HEK293 (cell line): Measurements from ENCODE around the gene RNASE4.

Source experiments
- CTCF ChIA-PET: fragments of 350-600 bp; formaldehyde crosslinking; extraction: SDS; loops from one replicate; lab custom pipeline; 2021; ENCODE audit warnings: antibody characterized with exemption; lab: Yijun Ruan, JAX
- POLR2A ChIA-PET: fragments of 300-600 bp; formaldehyde crosslinking; extraction: SDS; loops from one replicate; lab custom pipeline; 2020; ENCODE audit warnings: antibody characterized with exemption, inconsistent platforms; lab: Yijun Ruan, JAX
- H3K27ac ChIP-seq: fragments of 200-500 bp; sonication (Bioruptor generic); 2 replicates; pipeline ENCODE4 v1.5.1; 2014; ENCODE audit warnings: low read depth, low read length, control low read depth, inconsistent platforms; ENCODE audit errors: extremely low read depth
- H3K36me3 ChIP-seq, 2 experiments: fragments of 200-500 bp in 1 of 2; sonication (Bioruptor generic) in 1 of 2; 1 replicate in 1 of 2; 2 replicates in 1 of 2; pipeline ENCODE4 v1.5.1; 2014 to 2017; ENCODE audit warnings: inconsistent platforms in 2 of 2, low read length in 2 of 2; ENCODE audit not compliant: control insufficient read depth in 2 of 2, insufficient read depth in 1 of 2
- H3K4me1 ChIP-seq: fragments of 200-500 bp; sonication (Bioruptor generic); 2 replicates; pipeline ENCODE4 v1.5.1; 2014; ENCODE audit warnings: mild to moderate bottlenecking, low read length, inconsistent platforms; ENCODE audit not compliant: control insufficient read depth, insufficient read depth
- H3K4me3 ChIP-seq: 2 replicates; pipeline ENCODE4 v1.5.1; 2011; ENCODE audit warnings: low read depth, mild to moderate bottlenecking, control low read depth, low read length, moderate library complexity
- H3K9me3 ChIP-seq: fragments of 200-500 bp; sonication (Bioruptor generic); 2 replicates; pipeline ENCODE4 v1.5.1; 2014; ENCODE audit warnings: low read depth, low read length, inconsistent platforms; ENCODE audit not compliant: control insufficient read depth, insufficient read depth
- FEZF1 ChIP-seq: fragments of 450-650 bp; formaldehyde crosslinking; IDR thresholded peaks from 2 replicates; pipeline ENCODE4 v1.5.1; 2016; ENCODE audit warnings: missing biosample characterization, missing genetic modification characterization
- GFI1B ChIP-seq: fragments of 450-650 bp; formaldehyde crosslinking; IDR thresholded peaks from 2 replicates; pipeline ENCODE4 v1.5.1; 2016; ENCODE audit warnings: missing biosample characterization, missing genetic modification characterization
- KLF9 ChIP-seq: fragments of 450-650 bp; formaldehyde crosslinking; IDR thresholded peaks from 2 replicates; pipeline ENCODE4 v1.5.1; 2016; ENCODE audit warnings: missing biosample characterization, missing genetic modification characterization, low read depth
- MYNN ChIP-seq: fragments of 450-650 bp; formaldehyde crosslinking; IDR thresholded peaks from 2 replicates; pipeline ENCODE4 v1.5.1; 2016; ENCODE audit warnings: missing biosample characterization, missing genetic modification characterization, borderline replicate concordance
- MZF1 ChIP-seq: fragments of 450-650 bp; formaldehyde crosslinking; IDR thresholded peaks from 2 replicates; pipeline ENCODE4 v1.5.1; 2017; ENCODE audit warnings: missing biosample characterization, missing genetic modification characterization, borderline replicate concordance
- RBAK ChIP-seq: fragments of 450-650 bp; formaldehyde crosslinking; IDR thresholded peaks from 2 replicates; pipeline ENCODE4 v1.5.1; 2016; ENCODE audit warnings: missing biosample characterization, missing genetic modification characterization
- SALL2 ChIP-seq: fragments of 450-650 bp; formaldehyde crosslinking; IDR thresholded peaks from 2 replicates; pipeline ENCODE4 v1.5.0; 2017; ENCODE audit warnings: missing biosample characterization, mild to moderate bottlenecking, missing genetic modification characterization, borderline replicate concordance
- SCRT2 ChIP-seq: fragments of 450-650 bp; formaldehyde crosslinking; IDR thresholded peaks from 2 replicates; pipeline ENCODE4 v1.5.1; 2016; ENCODE audit warnings: missing biosample characterization, missing genetic modification characterization
- SP3 ChIP-seq: fragments of 450-650 bp; formaldehyde crosslinking; IDR thresholded peaks from 2 replicates; pipeline ENCODE4 v1.5.1; 2016; ENCODE audit warnings: missing biosample characterization, missing genetic modification characterization
- ZBTB17 ChIP-seq: fragments of 450-650 bp; formaldehyde crosslinking; IDR thresholded peaks from 2 replicates; pipeline ENCODE4 v1.5.1; 2016; ENCODE audit warnings: missing biosample characterization, missing genetic modification characterization
- ZBTB20 ChIP-seq: fragments of 450-650 bp; formaldehyde crosslinking; IDR thresholded peaks from 2 replicates; pipeline ENCODE4 v1.5.1; 2016; ENCODE audit warnings: missing biosample characterization, missing genetic modification characterization
- ZEB2 ChIP-seq: fragments of 450-650 bp; formaldehyde crosslinking; IDR thresholded peaks from 2 replicates; pipeline ENCODE4 v1.5.1; 2016; ENCODE audit warnings: missing biosample characterization, missing genetic modification characterization
- ZIC2 ChIP-seq: fragments of 450-650 bp; formaldehyde crosslinking; IDR thresholded peaks from 2 replicates; pipeline ENCODE4 v1.5.1; 2016; ENCODE audit warnings: missing biosample characterization, missing genetic modification characterization
- ZNF184 ChIP-seq: fragments of 450-650 bp; IDR thresholded peaks from 2 replicates; pipeline ENCODE4 v1.5.1; 2018; ENCODE audit warnings: missing biosample characterization, mild to moderate bottlenecking, missing genetic modification characterization
- ZNF214 ChIP-seq: fragments of 450-650 bp; formaldehyde crosslinking; IDR thresholded peaks from 2 replicates; pipeline ENCODE4 v1.5.1; 2017; ENCODE audit warnings: missing biosample characterization, mild to moderate bottlenecking, missing genetic modification characterization, borderline replicate concordance
- ZNF292 ChIP-seq: fragments of 450-650 bp; formaldehyde crosslinking; IDR thresholded peaks from 2 replicates; pipeline ENCODE4 v1.5.1; 2016; ENCODE audit warnings: low read depth, missing biosample characterization, missing genetic modification characterization, borderline replicate concordance
- ZNF302 ChIP-seq: fragments of 450-650 bp; formaldehyde crosslinking; IDR thresholded peaks from 2 replicates; pipeline ENCODE4 v1.5.1; 2016; ENCODE audit warnings: missing biosample characterization, missing genetic modification characterization, low read depth
- ZNF311 ChIP-seq: fragments of 450-650 bp; formaldehyde crosslinking; IDR thresholded peaks from 2 replicates; pipeline ENCODE4 v1.5.1; 2017; ENCODE audit warnings: missing biosample characterization, missing genetic modification characterization, borderline replicate concordance
- ZNF394 ChIP-seq: fragments of 450-650 bp; formaldehyde crosslinking; IDR thresholded peaks from 2 replicates; pipeline ENCODE4 v1.5.1; 2016; ENCODE audit warnings: missing biosample characterization, missing genetic modification characterization, mild to moderate bottlenecking, moderate library complexity, borderline replicate concordance
- ZNF544 ChIP-seq: fragments of 450-650 bp; formaldehyde crosslinking; IDR thresholded peaks from 2 replicates; pipeline ENCODE4 v1.5.0; 2017; ENCODE audit warnings: missing biosample characterization, missing genetic modification characterization
- ZNF600 ChIP-seq: fragments of 450-650 bp; formaldehyde crosslinking; IDR thresholded peaks from 2 replicates; pipeline ENCODE4 v1.5.1; 2016; ENCODE audit warnings: missing biosample characterization, missing genetic modification characterization
- ZNF629 ChIP-seq: fragments of 450-650 bp; formaldehyde crosslinking; IDR thresholded peaks from 2 replicates; pipeline ENCODE4 v1.5.1; 2017; ENCODE audit warnings: missing biosample characterization, missing genetic modification characterization
- ZNF658 ChIP-seq: fragments of 450-650 bp; formaldehyde crosslinking; IDR thresholded peaks from 2 replicates; pipeline ENCODE4; 2016; ENCODE audit warnings: missing biosample characterization, missing genetic modification characterization
- ZNF747 ChIP-seq: fragments of 450-650 bp; formaldehyde crosslinking; IDR thresholded peaks from 2 replicates; pipeline ENCODE4 v1.5.1; 2016; ENCODE audit warnings: missing biosample characterization, missing genetic modification characterization
- TF ChIP-seq, protein P1 (sequence below): fragments of 450-650 bp; formaldehyde crosslinking; IDR thresholded peaks from 2 replicates; pipeline ENCODE4 v1.5.1; 2016; ENCODE audit warnings: missing biosample characterization, missing genetic modification characterization
- TF ChIP-seq, protein P2 (sequence below): fragments of 450-650 bp; formaldehyde crosslinking; IDR thresholded peaks from 2 replicates; pipeline ENCODE4 v1.5.1; 2017; ENCODE audit warnings: missing biosample characterization, missing genetic modification characterization

The RNASE4 gene

GRCh38 chr14:20711685-20712084 is 27.3 kb downstream of the RNASE4 start:
- H3K4me3 ChIP-seq: no peak overlapping the region
- no peak for TF ChIP-seq MYNN
- no peak for TF ChIP-seq MZF1
- TF ChIP-seq, all 188 proteins: peak for 0
- no peak overlapping the region for H3K27ac ChIP-seq
- ChIA-PET POLR2A (no interaction called here), CTCF (interaction anchor here (1.0 to 1.4 kb wide), 3 partner anchors 13 to 146 kb away, joined by 5 to 6 read pairs (median 5); no protein-coding TSS in a partner anchor)
- H3K36me3 ChIP-seq: no peaks in the 10 kb centered on the region
- H3K4me1 ChIP-seq: no peaks in the 10 kb centered on the region; the same call in 1 of the 2 replicates
- no peaks in the 10 kb centered on the region for H3K9me3 ChIP-seq

DNA sequence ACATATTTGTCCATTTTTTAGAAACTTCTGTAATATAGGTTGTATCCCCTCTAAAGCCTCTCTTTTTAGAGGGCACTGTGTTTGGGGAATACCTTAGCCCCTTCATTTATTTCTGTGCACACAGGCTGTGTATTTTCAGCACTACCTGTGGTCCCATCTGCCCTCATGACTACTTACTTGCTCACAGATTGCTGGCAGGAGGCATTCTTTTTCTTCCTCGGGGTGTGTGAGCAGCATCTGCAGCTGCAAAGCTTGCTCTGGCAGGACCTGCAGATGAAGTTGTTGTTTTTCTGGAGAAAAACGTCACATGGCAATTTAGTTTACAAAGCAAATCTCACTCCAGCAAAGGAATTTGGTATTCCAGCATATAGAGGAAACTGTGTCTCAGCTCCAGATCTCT is 28.5 kb downstream of the RNASE4 start:
- POLR2A ChIA-PET: no interaction called here
- H3K9me3 ChIP-seq: no peaks in the 10 kb centered on the region
- H3K27ac ChIP-seq: no peak overlapping the region
- no peaks in the 10 kb centered on the region for H3K4me1 ChIP-seq
- H3K36me3 ChIP-seq: no peaks in the 10 kb centered on the region
- H3K4me3 ChIP-seq: no peak overlapping the region
- TF ChIP-seq ZNF214 (tag by site-specific recombination): no peak
- no peak for TF ChIP-seq ZNF544 (tag by site-specific recombination)
- no peak for TF ChIP-seq ZNF658 (tag by site-specific recombination)
- no peak for TF ChIP-seq GFI1B (tag by site-specific recombination)
- TF ChIP-seq ZNF311 (tag by site-specific recombination): no peak
- TF ChIP-seq ZBTB20: no peak
- TF ChIP-seq ZNF629 (tag by site-specific recombination): no peak
- TF ChIP-seq ZNF600: no peak
- TF ChIP-seq, protein P1, sequence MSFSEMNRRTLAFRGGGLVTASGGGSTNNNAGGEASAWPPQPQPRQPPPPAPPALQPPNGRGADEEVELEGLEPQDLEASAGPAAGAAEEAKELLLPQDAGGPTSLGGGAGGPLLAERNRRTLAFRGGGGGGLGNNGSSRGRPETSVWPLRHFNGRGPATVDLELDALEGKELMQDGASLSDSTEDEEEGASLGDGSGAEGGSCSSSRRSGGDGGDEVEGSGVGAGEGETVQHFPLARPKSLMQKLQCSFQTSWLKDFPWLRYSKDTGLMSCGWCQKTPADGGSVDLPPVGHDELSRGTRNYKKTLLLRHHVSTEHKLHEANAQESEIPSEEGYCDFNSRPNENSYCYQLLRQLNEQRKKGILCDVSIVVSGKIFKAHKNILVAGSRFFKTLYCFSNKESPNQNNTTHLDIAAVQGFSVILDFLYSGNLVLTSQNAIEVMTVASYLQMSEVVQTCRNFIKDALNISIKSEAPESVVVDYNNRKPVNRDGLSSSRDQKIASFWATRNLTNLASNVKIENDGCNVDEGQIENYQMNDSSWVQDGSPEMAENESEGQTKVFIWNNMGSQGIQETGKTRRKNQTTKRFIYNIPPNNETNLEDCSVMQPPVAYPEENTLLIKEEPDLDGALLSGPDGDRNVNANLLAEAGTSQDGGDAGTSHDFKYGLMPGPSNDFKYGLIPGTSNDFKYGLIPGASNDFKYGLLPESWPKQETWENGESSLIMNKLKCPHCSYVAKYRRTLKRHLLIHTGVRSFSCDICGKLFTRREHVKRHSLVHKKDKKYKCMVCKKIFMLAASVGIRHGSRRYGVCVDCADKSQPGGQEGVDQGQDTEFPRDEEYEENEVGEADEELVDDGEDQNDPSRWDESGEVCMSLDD (tag by site-specific recombination): no peak
- TF ChIP-seq RBAK (tag by site-specific recombination): no peak
- TF ChIP-seq ZNF184 (tag by site-specific recombination): no peak
- TF ChIP-seq SALL2: no peak
- TF ChIP-seq ZNF292 (tag by site-specific recombination): no peak
- no peak for TF ChIP-seq ZNF747 (tag by site-specific recombination)
- TF ChIP-seq SP3 (tag by site-specific recombination): no peak
- CTCF ChIA-PET: no interaction called here

- Histone ChIP-seq H3K36me3 (no peaks in the 10 kb centered on the region), H3K9me3 (no peaks in the 10 kb centered on the region), H3K4me1 (no peaks in the 10 kb centered on the region), H3K4me3 (no peak overlapping the region), H3K27ac (no peak overlapping the region)
- ChIA-PET POLR2A (no interaction called here), CTCF (no interaction called here)
- TF ChIP-seq FEZF1 (tag by site-specific recombination) (peak; percentile 76), ZIC2 (tag by site-specific recombination) (peak; percentile 70), SCRT2 (peak; percentile 75), ZNF394 (tag by site-specific recombination) (peak; percentile 72), ZEB2 (tag by site-specific recombination) (peak; percentile 63), KLF9 (tag by site-specific recombination) (no peak), ZNF302 (no peak), ZBTB17 (tag by site-specific recombination) (0 out of 2 replicates have a peak, but pooled peaks have one; percentile 29)
- TF ChIP-seq, protein P2, sequence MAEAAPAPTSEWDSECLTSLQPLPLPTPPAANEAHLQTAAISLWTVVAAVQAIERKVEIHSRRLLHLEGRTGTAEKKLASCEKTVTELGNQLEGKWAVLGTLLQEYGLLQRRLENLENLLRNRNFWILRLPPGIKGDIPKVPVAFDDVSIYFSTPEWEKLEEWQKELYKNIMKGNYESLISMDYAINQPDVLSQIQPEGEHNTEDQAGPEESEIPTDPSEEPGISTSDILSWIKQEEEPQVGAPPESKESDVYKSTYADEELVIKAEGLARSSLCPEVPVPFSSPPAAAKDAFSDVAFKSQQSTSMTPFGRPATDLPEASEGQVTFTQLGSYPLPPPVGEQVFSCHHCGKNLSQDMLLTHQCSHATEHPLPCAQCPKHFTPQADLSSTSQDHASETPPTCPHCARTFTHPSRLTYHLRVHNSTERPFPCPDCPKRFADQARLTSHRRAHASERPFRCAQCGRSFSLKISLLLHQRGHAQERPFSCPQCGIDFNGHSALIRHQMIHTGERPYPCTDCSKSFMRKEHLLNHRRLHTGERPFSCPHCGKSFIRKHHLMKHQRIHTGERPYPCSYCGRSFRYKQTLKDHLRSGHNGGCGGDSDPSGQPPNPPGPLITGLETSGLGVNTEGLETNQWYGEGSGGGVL (tag by site-specific recombination): peak; percentile 30; the same call in 1 of the 2 replicates
Measured at GRCh38 chr14:20714593-20715250, 30.4 kb downstream of the RNASE4 start.
